DOHH2 (cell line): ENCODE measurements around the gene CCNH.

Experiments used
- H3F3A ChIP-seq: fragments of 200-600 bp; sonication (generic), shearing (Covaris generic); 2 replicates; pipeline ENCODE4 v1.6.0; 2016; ENCODE audit warnings: antibody characterized with exemption, mild to moderate bottlenecking; ENCODE audit not compliant: control insufficient read depth, insufficient read depth
- H3K27ac ChIP-seq: fragments of 200-600 bp; sonication (generic); 2 replicates; pipeline ENCODE4 v1.5.1; 2014; ENCODE audit warnings: low read depth, mild to moderate bottlenecking, low read length, moderate library complexity
- H3K27me3 ChIP-seq: fragments of 200-600 bp; sonication (generic); 2 replicates; pipeline ENCODE4 v1.6.1; 2014; ENCODE audit warnings: mild to moderate bottlenecking, low read length, mixed read lengths; ENCODE audit not compliant: control insufficient read depth
- H3K36me3 ChIP-seq: fragments of 200-600 bp; sonication (generic); 2 replicates; pipeline ENCODE4 v1.6.1; 2014; ENCODE audit warnings: mild to moderate bottlenecking, low read length, moderate library complexity, mixed read lengths; ENCODE audit not compliant: control insufficient read depth
- H3K4me1 ChIP-seq: fragments of 200-600 bp; sonication (generic); 2 replicates; pipeline ENCODE4 v1.6.1; 2014; ENCODE audit warnings: mild to moderate bottlenecking, low read length, mixed read lengths; ENCODE audit not compliant: control insufficient read depth
- H3K4me2 ChIP-seq: fragments of 200-600 bp; sonication (generic); 2 replicates; pipeline ENCODE4 v1.6.0; 2014; ENCODE audit warnings: mild to moderate bottlenecking, low read length, moderate library complexity
- H3K4me3 ChIP-seq: fragments of 200-600 bp; sonication (generic); 2 replicates; pipeline ENCODE4 v1.5.1; 2014; ENCODE audit warnings: mild to moderate bottlenecking, low read length, mixed read lengths
- H3K79me2 ChIP-seq: fragments of 200-600 bp; sonication (generic); 2 replicates; pipeline ENCODE4 v1.6.1; 2014; ENCODE audit warnings: mild to moderate bottlenecking, low read length, mixed read lengths; ENCODE audit not compliant: control insufficient read depth
- H3K9me2 ChIP-seq: fragments of 200-600 bp; sonication (generic); replicated peaks from 2 replicates; pipeline ENCODE4 v1.6.1; 2014; ENCODE audit warnings: mild to moderate bottlenecking, low read length, mixed read lengths; ENCODE audit not compliant: control insufficient read depth
- H3K9me3 ChIP-seq: fragments of 200-600 bp; sonication (generic); 2 replicates; pipeline ENCODE4 v1.6.1; 2014; ENCODE audit warnings: antibody characterized with exemption, low read length, mixed read lengths; ENCODE audit not compliant: control insufficient read depth, insufficient read depth
- H4K20me1 ChIP-seq: fragments of 200-600 bp; sonication (generic); 2 replicates; pipeline ENCODE4 v1.6.0; 2014; ENCODE audit warnings: low read depth, mild to moderate bottlenecking, antibody characterized with exemption, low read length, moderate library complexity; ENCODE audit not compliant: control insufficient read depth, insufficient read depth
- EZH2phosphoT487 ChIP-seq: fragments of 200-600 bp; sonication (generic); IDR thresholded peaks from 2 replicates; pipeline ENCODE4 v1.6.1; 2017; ENCODE audit warnings: borderline replicate concordance, mild to moderate bottlenecking, antibody characterized with exemption, low read length, moderate library complexity, mixed read lengths
- TF ChIP-seq, protein P1 (sequence below): fragments of 200-600 bp; sonication (generic); IDR thresholded peaks from one replicate; pipeline ENCODE4 v1.5.1; 2014; ENCODE audit warnings: antibody characterized with exemption, mild to moderate bottlenecking, low read depth, low read length; ENCODE audit not compliant: poor library complexity, severe bottlenecking

Gene CCNH

DNA sequence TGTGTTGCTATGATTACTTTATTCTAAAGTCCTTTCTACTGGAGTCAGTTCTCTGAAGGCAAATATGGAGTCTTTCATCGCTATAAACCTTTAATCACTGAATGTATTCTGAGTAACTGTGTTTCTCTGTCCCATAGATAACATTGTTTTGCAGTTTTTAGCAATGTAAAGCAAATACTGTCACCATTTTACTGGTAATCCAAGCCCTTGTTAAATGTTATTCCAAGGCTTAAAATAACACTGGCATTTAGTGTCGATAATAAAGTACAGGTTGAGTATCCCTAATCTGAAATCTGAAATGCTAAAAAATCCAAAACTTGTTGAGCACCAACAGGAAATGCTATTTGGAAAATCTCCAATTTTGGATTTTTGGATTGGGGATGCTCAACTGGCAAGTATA lies 24.6 kb downstream of the CCNH start:
- H3K4me1 ChIP-seq: no peaks in the 10 kb centered on the region
- H3K36me3 ChIP-seq: peaks cover 88% of the 10 kb centered on the region
- no peaks in the 10 kb centered on the region for H3K79me2 ChIP-seq
- H3K9me2 ChIP-seq: no peaks in the 10 kb centered on the region
- TF ChIP-seq, protein P1, sequence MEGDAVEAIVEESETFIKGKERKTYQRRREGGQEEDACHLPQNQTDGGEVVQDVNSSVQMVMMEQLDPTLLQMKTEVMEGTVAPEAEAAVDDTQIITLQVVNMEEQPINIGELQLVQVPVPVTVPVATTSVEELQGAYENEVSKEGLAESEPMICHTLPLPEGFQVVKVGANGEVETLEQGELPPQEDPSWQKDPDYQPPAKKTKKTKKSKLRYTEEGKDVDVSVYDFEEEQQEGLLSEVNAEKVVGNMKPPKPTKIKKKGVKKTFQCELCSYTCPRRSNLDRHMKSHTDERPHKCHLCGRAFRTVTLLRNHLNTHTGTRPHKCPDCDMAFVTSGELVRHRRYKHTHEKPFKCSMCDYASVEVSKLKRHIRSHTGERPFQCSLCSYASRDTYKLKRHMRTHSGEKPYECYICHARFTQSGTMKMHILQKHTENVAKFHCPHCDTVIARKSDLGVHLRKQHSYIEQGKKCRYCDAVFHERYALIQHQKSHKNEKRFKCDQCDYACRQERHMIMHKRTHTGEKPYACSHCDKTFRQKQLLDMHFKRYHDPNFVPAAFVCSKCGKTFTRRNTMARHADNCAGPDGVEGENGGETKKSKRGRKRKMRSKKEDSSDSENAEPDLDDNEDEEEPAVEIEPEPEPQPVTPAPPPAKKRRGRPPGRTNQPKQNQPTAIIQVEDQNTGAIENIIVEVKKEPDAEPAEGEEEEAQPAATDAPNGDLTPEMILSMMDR: no peak
- TF ChIP-seq EZH2phosphoT487: no peak
- H3K27me3 ChIP-seq: no peaks in the 10 kb centered on the region
- no peaks in the 10 kb centered on the region for H3K9me3 ChIP-seq
- no peak overlapping the region for H3K4me3 ChIP-seq
- no peaks in the 10 kb centered on the region for H4K20me1 ChIP-seq
- H3F3A ChIP-seq: no peaks in the 10 kb centered on the region
- no peak overlapping the region for H3K4me2 ChIP-seq
- no peak overlapping the region for H3K27ac ChIP-seq

DNA sequence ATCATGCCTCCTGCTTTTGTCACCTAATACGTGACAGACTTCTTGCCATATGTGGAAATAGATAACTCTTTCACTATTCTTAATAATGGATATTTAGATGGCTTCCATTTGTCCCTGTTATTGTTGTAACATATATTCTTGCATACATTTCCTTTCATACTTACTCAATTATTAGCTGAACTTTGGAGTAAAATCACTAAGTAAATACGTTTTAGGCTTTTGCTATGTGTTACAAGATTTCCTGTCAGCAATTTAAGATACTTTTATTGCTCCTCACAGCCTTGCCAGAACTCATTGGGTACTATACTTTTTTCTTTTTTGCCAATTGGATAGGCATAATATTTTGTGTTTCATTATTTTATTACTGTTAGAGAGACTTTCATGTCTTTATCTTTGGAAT lies 26.9 kb downstream of the CCNH start:
- no peak for TF ChIP-seq EZH2phosphoT487
- TF ChIP-seq, protein P1: no peak
- Histone ChIP-seq H4K20me1 (no peaks in the 10 kb centered on the region), H3K4me2 (no peak overlapping the region), H3K4me1 (no peaks in the 10 kb centered on the region), H3K36me3 (peaks cover 85% of the 10 kb centered on the region), H3F3A (no peaks in the 10 kb centered on the region), H3K79me2 (no peaks in the 10 kb centered on the region), H3K27me3 (no peaks in the 10 kb centered on the region), H3K27ac (no peak overlapping the region), H3K4me3 (no peak overlapping the region), H3K9me3 (no peaks in the 10 kb centered on the region), H3K9me2 (no peaks in the 10 kb centered on the region)

DNA sequence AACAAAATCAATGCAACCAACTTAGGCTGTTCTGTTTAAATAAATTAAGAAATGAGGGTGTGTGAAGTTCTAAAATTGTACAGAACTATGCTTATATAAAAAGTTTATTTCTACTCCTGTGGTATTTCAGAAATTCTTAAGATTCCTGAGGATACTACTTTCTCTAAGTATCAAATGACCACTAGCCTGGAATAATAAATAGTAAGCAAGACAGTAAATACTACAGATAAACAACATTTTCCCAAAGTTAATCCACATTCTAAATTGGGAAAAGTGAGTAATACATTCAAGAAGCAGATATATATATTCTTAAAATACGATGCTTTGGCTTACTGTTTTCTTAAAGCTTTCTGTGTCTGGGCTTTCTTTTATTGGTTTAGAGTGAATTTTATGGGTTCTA lies 29.5 kb downstream of the CCNH start:
- H3K27me3 ChIP-seq: no peaks in the 10 kb centered on the region
- H3K4me3 ChIP-seq: no peak overlapping the region
- H4K20me1 ChIP-seq: no peaks in the 10 kb centered on the region
- H3K4me2 ChIP-seq: no peak overlapping the region
- H3K4me1 ChIP-seq: no peaks in the 10 kb centered on the region
- H3F3A ChIP-seq: 0 out of 2 replicates have a peak, but pooled peaks cover 2% of the 10 kb centered on the region
- peaks cover 81% of the 10 kb centered on the region for H3K36me3 ChIP-seq
- no peak overlapping the region for H3K27ac ChIP-seq
- no peaks in the 10 kb centered on the region for H3K9me2 ChIP-seq
- TF ChIP-seq EZH2phosphoT487: no peak
- TF ChIP-seq, protein P1: no peak
- H3K79me2 ChIP-seq: no peaks in the 10 kb centered on the region
- H3K9me3 ChIP-seq: no peaks in the 10 kb centered on the region
